T-cell (primary cell): Measurements from ENCODE around the gene DCTN2. TPM values are rescaled to one million over a fixed set of nuclear protein-coding genes. Genes with fewer than 3 reads are reported as not detected.

Experiments
- ATAC-seq, 4 experiments: fragments of 200-7000 bp in 3 of 4; fragments of 150-1000 bp in 1 of 4; cut with Tn5 transposase; replicated peaks in 1 of 4; 1 replicate in 3 of 4; 2 replicates in 1 of 4; pipeline ENCODE4 v1.10.0; 2021; ENCODE audit warnings: moderate library complexity in 3 of 4, mild to moderate bottlenecking in 2 of 4, moderate number of reproducible peaks in 1 of 4
- CTCF ChIA-PET, 2 donors: fragments of 300-600 bp; sonication (Branson Sonifier 250); formaldehyde crosslinking; loops; one replicate each; lab custom pipeline; 2022; ENCODE audit warnings: antibody characterized with exemption in 2 of 2; lab: Charles Lee
- POLR2A ChIA-PET, 2 donors: fragments of 300-600 bp; sonication (Branson Sonifier 250); formaldehyde crosslinking; loops; one replicate each; lab custom pipeline; 2022; ENCODE audit warnings: antibody characterized with exemption in 2 of 2; lab: Charles Lee
- DNase-seq, 35 experiments: peaks; one replicate each; pipeline versions ENCODE4 v3.0.0 to v3.0.0-alpha.2; 2013 to 2023
- H3K27ac ChIP-seq: one replicate; pipeline ENCODE4 v1.5.1; 2013; ENCODE audit warnings: low read length
- H3K27me3 ChIP-seq, 2 experiments: replicated peaks in 1 of 2; 1 replicate in 1 of 2; 2 replicates in 1 of 2; pipeline versions ENCODE4 v1.6.1 to v1.7.0; 2013; ENCODE audit warnings: low read length in 1 of 2, mixed read lengths in 1 of 2; ENCODE audit not compliant: control insufficient read depth in 2 of 2, insufficient read depth in 2 of 2; ENCODE audit errors: extremely low read depth in 1 of 2
- H3K36me3 ChIP-seq, 2 donors: 1 replicate in 1 of 2; 2 replicates in 1 of 2; pipeline versions ENCODE4 v1.6.1 to v1.7.0; 2013; ENCODE audit warnings: low read length in 1 of 2; ENCODE audit not compliant: control insufficient read depth in 2 of 2, insufficient read depth in 1 of 2; ENCODE audit errors: extremely low read depth in 1 of 2
- H3K4me1 ChIP-seq, 2 experiments: 1 replicate in 1 of 2; 2 replicates in 1 of 2; pipeline versions ENCODE4 v1.6.1 to v1.7.0; 2013; ENCODE audit warnings: low read length in 2 of 2, mixed read lengths in 1 of 2; ENCODE audit not compliant: insufficient read depth in 2 of 2, control insufficient read depth in 1 of 2; ENCODE audit errors: extremely low read depth in 1 of 2
- H3K4me3 ChIP-seq, 2 donors: 1 replicate in 1 of 2; 2 replicates in 1 of 2; pipeline versions ENCODE4 v1.5.1 to v1.7.0; 2013; ENCODE audit warnings: mild to moderate bottlenecking in 2 of 2, low read length in 1 of 2, moderate library complexity in 1 of 2; ENCODE audit not compliant: control insufficient read depth in 1 of 2; ENCODE audit errors: extremely low read depth in 1 of 2
- H3K9me3 ChIP-seq: 2 replicates; pipeline ENCODE4 v1.7.0; 2013
- H3K27ac Mint-ChIP-seq, 2 donors: one replicate each; pipeline ENCODE4 v1.8.0; 2020 to 2021; ENCODE audit warnings: mild to moderate bottlenecking in 2 of 2, mixed read lengths in 2 of 2
- H3K27me3 Mint-ChIP-seq, 2 donors: one replicate each; pipeline ENCODE4 v1.8.0; 2021 to 2022; ENCODE audit warnings: mixed read lengths in 2 of 2
- H3K36me3 Mint-ChIP-seq: one replicate; pipeline ENCODE4 v1.8.0; 2021; ENCODE audit warnings: mixed read lengths
- H3K4me1 Mint-ChIP-seq, 3 donors: one replicate each; pipeline ENCODE4 v1.8.0; 2020 to 2022; ENCODE audit warnings: mixed read lengths in 3 of 3, mild to moderate bottlenecking in 1 of 3
- H3K4me3 Mint-ChIP-seq, 3 donors: one replicate each; pipeline ENCODE4 v1.8.0; 2020 to 2022; ENCODE audit warnings: mild to moderate bottlenecking in 3 of 3, mixed read lengths in 3 of 3, moderate library complexity in 3 of 3
- H3K9me3 Mint-ChIP-seq, 3 donors: one replicate each; pipeline ENCODE4 v1.8.0; 2020 to 2022; ENCODE audit warnings: mixed read lengths in 3 of 3
- WGBS: methylation state at CpG from one replicate; pipeline ENCODE4 v1.1.5; 2013; ENCODE audit warnings: missing lambda C conversion rate; ENCODE audit not compliant: insufficient coverage; 5-methylcytosine and 5-hydroxymethylcytosine counted together
- total RNA-seq, 35 experiments: library from RNA in 6 of 35; stranded (reverse) in 6 of 35; fragments of 120-200 nt in 1 of 35; gene quantifications; one replicate each; pipeline versions ENCODE4 v1.2.1 to v1.2.4 and lab custom pipeline; 2013 to 2026

DCTN2 gene
- total RNA-seq, 5 donors from 2014 or later (not counting 1 experiment from before 2014, with no cell fraction given) = 60.1 to 81.9 (median 71.5) TPM

GRCh38 chr12:57535764-57536596 is 11.0 kb downstream of the DCTN2 start:
- Histone ChIP-seq H3K27me3 (no peaks in the 10 kb centered on the region), H3K27ac (no peak overlapping the region), H3K4me1 (no peaks in the 10 kb centered on the region), H3K4me3 (no peak overlapping the region), H3K9me3 (no peaks in the 10 kb centered on the region), H3K36me3 (peaks cover 12 to 54% of the 10 kb centered on the region in 2 donors)
- DNase-seq (no peak), ATAC-seq (no peak)
- H3K36me3 Mint-ChIP-seq = peaks cover 57% of the 10 kb centered on the region
- H3K27ac Mint-ChIP-seq = peak overlapping the region in 1 of 2 donors; percentile 31
- no peaks in the 10 kb centered on the region for H3K27me3 Mint-ChIP-seq
- WGBS = 82% methylated on average over 3 of the region's 6 CpGs
- H3K4me1 Mint-ChIP-seq = peaks cover 3 to 5% (median 4%) of the 10 kb centered on the region in 3 donors
- ChIA-PET POLR2A (no interaction called here), CTCF (interaction anchor here in 1 of 2 donors (0.6 to 1.0 kb wide), 2 partner anchors 47 to 327 kb away, joined by 3 read pairs; no protein-coding TSS in a partner anchor)
- no peaks in the 10 kb centered on the region for H3K9me3 Mint-ChIP-seq
- H3K4me3 Mint-ChIP-seq = no peak overlapping the region

GRCh38 chr12:57534991-57535543 is 11.9 kb downstream of the DCTN2 start:
- no peak overlapping the region for H3K27ac ChIP-seq
- H3K4me3 ChIP-seq = no peak overlapping the region
- H3K9me3 ChIP-seq = no peaks in the 10 kb centered on the region
- Mint-ChIP-seq H3K27ac (no peak overlapping the region), H3K4me3 (no peak overlapping the region), H3K27me3 (no peaks in the 10 kb centered on the region), H3K9me3 (no peaks in the 10 kb centered on the region), H3K36me3 (peaks cover 56% of the 10 kb centered on the region), H3K4me1 (peaks cover 0 to 3% (median 2%) of the 10 kb centered on the region in 3 donors)
- ATAC-seq (no peak), DNase-seq (no peak)
- H3K36me3 ChIP-seq = peaks cover 12 to 63% of the 10 kb centered on the region in 2 donors
- 90% methylated on average over 2 of the region's 3 CpGs for WGBS
- no peaks in the 10 kb centered on the region for H3K27me3 ChIP-seq
- ChIA-PET CTCF (interaction anchor here (0.6 to 1.0 kb wide), 2 partner anchors 44 to 327 kb away, joined by 3 to 11 read pairs; no protein-coding TSS in a partner anchor), POLR2A (interaction anchor here in 1 of 2 donors (0.6 kb wide), 1 partner anchor 21 kb away, joined by 6 read pairs; no protein-coding TSS in a partner anchor)
- no peaks in the 10 kb centered on the region for H3K4me1 ChIP-seq

GRCh38 chr12:57534250-57534649 is 12.7 kb downstream of the DCTN2 start:
- Mint-ChIP-seq H3K9me3 (no peaks in the 10 kb centered on the region), H3K4me3 (no peak overlapping the region), H3K36me3 (peaks cover 63% of the 10 kb centered on the region), H3K4me1 (peaks cover 0 to 9% (median 5%) of the 10 kb centered on the region in 3 donors), H3K27ac (peak overlapping the region in 1 of 2 donors; percentile 28), H3K27me3 (no peaks in the 10 kb centered on the region)
- 100% methylated on average over 5 of the region's 5 CpGs for WGBS
- H3K9me3 ChIP-seq = no peaks in the 10 kb centered on the region
- no peak overlapping the region for H3K27ac ChIP-seq
- H3K36me3 ChIP-seq = peaks cover 12 to 68% of the 10 kb centered on the region in 2 donors
- no peak for ATAC-seq
- ChIA-PET CTCF (interaction anchor here in 1 of 2 donors (0.6 kb wide), 1 partner anchor 43 kb away, joined by 11 read pairs; no protein-coding TSS in a partner anchor), POLR2A (interaction anchor here in 1 of 2 donors (0.5 kb wide), 1 partner anchor 29 kb away, joined by 3 read pairs; no protein-coding TSS in a partner anchor)
- H3K4me3 ChIP-seq = no peak overlapping the region
- H3K27me3 ChIP-seq = no peaks in the 10 kb centered on the region
- no peak for DNase-seq
- no peaks in the 10 kb centered on the region for H3K4me1 ChIP-seq

- ChIA-PET CTCF (interaction anchor here (0.6 kb wide), 2 partner anchors 57 to 532 kb away, joined by 3 read pairs; no protein-coding TSS in a partner anchor), POLR2A (interaction anchor here in 1 of 2 donors (0.6 to 1.1 kb wide), 3 partner anchors 20 to 95 kb away, joined by 3 to 4 read pairs (median 3); no protein-coding TSS in a partner anchor)
- DNase-seq = no peak
- Mint-ChIP-seq H3K4me1 (peaks cover 0 to 9% (median 2%) of the 10 kb centered on the region in 3 donors), H3K9me3 (no peaks in the 10 kb centered on the region), H3K4me3 (no peak overlapping the region), H3K27me3 (no peaks in the 10 kb centered on the region), H3K27ac (no peak overlapping the region), H3K36me3 (peaks cover 59% of the 10 kb centered on the region)
- 100% methylated on average over 1 of the region's 8 CpGs for WGBS
- Histone ChIP-seq H3K9me3 (no peaks in the 10 kb centered on the region), H3K4me1 (no peaks in the 10 kb centered on the region), H3K36me3 (peaks cover 15 to 75% of the 10 kb centered on the region in 2 donors), H3K27me3 (no peaks in the 10 kb centered on the region), H3K27ac (no peak overlapping the region), H3K4me3 (no peak overlapping the region)
- no peak for ATAC-seq
These were observed 13.9 kb downstream of the DCTN2 start for GRCh38 chr12:57533108-57533507.

- ATAC-seq (no peak), DNase-seq (no peak)
- Mint-ChIP-seq H3K4me3 (no peak overlapping the region), H3K9me3 (no peaks in the 10 kb centered on the region), H3K27me3 (no peaks in the 10 kb centered on the region), H3K4me1 (peaks cover 2 to 9% (median 2%) of the 10 kb centered on the region in 3 donors), H3K27ac (no peak overlapping the region), H3K36me3 (peaks cover 54% of the 10 kb centered on the region)
- ChIA-PET POLR2A (interaction anchor here in 1 of 2 donors (1.1 kb wide), 1 partner anchor 18 kb away, joined by 3 read pairs; no protein-coding TSS in a partner anchor), CTCF (no interaction called here)
- 71% methylated on average over 1 of the region's 1 CpG for WGBS
- Histone ChIP-seq H3K4me1 (no peaks in the 10 kb centered on the region), H3K27me3 (no peaks in the 10 kb centered on the region), H3K36me3 (peaks cover 15 to 83% of the 10 kb centered on the region in 2 donors), H3K4me3 (no peak overlapping the region), H3K9me3 (no peaks in the 10 kb centered on the region), H3K27ac (no peak overlapping the region)
These were observed 15.2 kb downstream of the DCTN2 start for GRCh38 chr12:57531836-57532235.
